Measurements from ENCODE around the gene THAP7. TPM values are rescaled to one million over a fixed set of nuclear protein-coding genes. Genes with fewer than 3 reads are reported as not detected.
A peak's percentile ranks its signal among the peaks of the same experiment; 100 is the strongest.

Gene THAP7
- total RNA-seq, 1 donor from 2014 or later: 22.0 TPM

GRCh38 chr22:21026783-21027692 is 25.1 kb upstream of the THAP7 start:
- Mint-ChIP-seq H3K4me3 (no peak overlapping the region), H3K27me3 (ENCODE audit: low read depth) (peaks cover 6% of the 10 kb centered on the region), H3K4me1 (peaks cover 24% of the 10 kb centered on the region), H3K36me3 (no peaks in the 10 kb centered on the region), H3K9me3 (no peaks in the 10 kb centered on the region), H3K27ac (peak overlapping the region; percentile 75)
- DNase-seq (ENCODE audit: low spot score in 2 of 2, unreplicated experiment in 2 of 2): no peak
- no peak for TF ChIP-seq CTCF (IDR thresholded peaks at IDR 0.05; ENCODE audit: unreplicated experiment)

DNA sequence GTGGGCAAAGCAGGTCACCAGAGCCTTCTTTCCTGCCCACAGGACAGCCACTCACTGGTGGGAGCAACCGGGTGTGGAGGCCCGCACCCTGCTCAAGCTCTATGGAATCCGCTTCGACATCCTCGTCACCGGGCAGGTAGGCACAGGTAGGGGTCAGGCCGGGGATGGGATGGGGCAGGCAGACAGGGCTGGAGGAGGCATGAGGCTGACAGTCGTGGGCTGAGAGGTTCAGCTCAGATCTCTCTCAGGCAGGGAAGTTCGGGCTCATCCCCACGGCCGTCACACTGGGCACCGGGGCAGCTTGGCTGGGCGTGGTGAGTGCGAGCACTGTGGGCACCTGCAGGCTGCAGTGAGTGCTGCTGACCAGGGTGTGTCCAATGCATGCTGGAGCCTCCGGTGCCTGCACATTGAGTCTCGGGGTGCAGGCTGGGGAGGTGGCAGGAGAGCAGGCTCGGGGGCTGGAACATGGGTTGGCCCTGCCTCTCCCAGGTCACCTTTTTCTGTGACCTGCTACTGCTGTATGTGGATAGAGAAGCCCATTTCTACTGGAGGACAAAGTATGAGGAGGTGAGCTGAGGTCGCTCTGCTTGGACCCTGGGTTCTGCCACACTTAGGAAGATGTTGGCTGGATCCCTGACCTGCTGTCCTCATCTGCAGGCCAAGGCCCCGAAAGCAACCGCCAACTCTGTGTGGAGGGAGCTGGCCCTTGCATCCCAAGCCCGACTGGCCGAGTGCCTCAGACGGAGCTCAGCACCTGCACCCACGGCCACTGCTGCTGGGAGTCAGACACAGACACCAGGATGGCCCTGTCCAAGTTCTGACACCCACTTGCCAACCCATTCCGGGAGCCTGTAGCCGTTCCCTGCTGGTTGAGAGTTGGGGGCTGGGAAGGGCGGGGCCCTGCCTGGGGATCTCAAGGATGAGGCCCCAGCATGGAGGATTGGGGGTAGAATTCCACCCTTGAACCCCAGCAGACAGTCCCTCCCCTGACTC is 24.1 kb upstream of the THAP7 start:
- H3K36me3 Mint-ChIP-seq: no peaks in the 10 kb centered on the region
- H3K4me3 Mint-ChIP-seq: no peak overlapping the region
- no peaks in the 10 kb centered on the region for H3K9me3 Mint-ChIP-seq
- DNase-seq (ENCODE audit: low spot score in 2 of 2, unreplicated experiment in 2 of 2): no peak
- peaks cover 5% of the 10 kb centered on the region for H3K27me3 Mint-ChIP-seq (ENCODE audit: low read depth)
- H3K27ac Mint-ChIP-seq: no peak overlapping the region
- H3K4me1 Mint-ChIP-seq: peaks cover 22% of the 10 kb centered on the region
- TF ChIP-seq CTCF (IDR thresholded peaks at IDR 0.05; ENCODE audit: unreplicated experiment): no peak

DNA sequence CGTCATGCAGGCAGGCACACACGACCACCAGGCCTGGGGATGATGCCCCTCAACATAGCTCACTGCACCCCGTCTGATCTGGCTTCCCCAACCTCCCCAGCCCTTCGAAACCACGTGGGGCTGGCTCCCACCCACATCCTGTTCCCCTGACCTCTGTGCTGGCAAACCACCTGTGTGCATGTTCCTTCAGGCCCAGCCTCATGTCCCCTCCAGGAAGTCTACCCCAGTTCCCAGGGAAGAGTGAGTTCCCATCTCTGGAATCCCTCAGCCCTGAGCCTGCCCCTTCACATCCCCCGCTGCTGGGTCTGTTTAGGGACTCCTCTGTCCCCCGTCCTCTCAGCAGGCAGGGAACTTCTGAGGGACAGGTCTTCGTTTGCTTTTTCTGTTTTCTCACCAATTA is 23.3 kb upstream of the THAP7 start:
- Mint-ChIP-seq H3K27me3 (ENCODE audit: low read depth) (no peaks in the 10 kb centered on the region), H3K36me3 (no peaks in the 10 kb centered on the region), H3K4me3 (no peak overlapping the region), H3K27ac (no peak overlapping the region), H3K4me1 (peaks cover 19% of the 10 kb centered on the region), H3K9me3 (no peaks in the 10 kb centered on the region)
- no peak for DNase-seq (ENCODE audit: low spot score in 2 of 2, unreplicated experiment in 2 of 2)
- TF ChIP-seq CTCF (IDR thresholded peaks at IDR 0.05; ENCODE audit: unreplicated experiment): no peak

DNA sequence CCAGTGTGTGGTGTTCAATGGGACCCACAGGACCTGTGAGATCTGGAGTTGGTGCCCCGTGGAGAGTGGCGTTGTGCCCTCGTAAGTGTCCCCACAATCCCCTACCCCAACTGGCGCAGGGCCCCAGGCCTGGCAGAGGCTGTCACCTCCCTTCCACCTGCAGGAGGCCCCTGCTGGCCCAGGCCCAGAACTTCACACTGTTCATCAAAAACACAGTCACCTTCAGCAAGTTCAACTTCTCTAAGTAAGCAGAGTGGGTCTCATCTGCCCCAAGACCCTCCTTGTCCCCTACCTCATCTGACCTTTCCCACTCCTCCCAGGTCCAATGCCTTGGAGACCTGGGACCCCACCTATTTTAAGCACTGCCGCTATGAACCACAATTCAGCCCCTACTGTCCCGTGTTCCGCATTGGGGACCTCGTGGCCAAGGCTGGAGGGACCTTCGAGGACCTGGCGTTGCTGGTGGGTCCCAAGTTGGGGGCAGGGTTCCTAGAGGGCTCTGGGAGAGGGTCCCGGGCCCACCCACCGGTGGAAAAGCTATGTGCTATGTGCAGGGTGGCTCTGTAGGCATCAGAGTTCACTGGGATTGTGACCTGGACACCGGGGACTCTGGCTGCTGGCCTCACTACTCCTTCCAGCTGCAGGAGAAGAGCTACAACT is 21.2 kb upstream of the THAP7 start:
- DNase-seq (ENCODE audit: low spot score in 2 of 2, unreplicated experiment in 2 of 2): no peak
- Mint-ChIP-seq H3K9me3 (no peaks in the 10 kb centered on the region), H3K27me3 (ENCODE audit: low read depth) (no peaks in the 10 kb centered on the region), H3K36me3 (no peaks in the 10 kb centered on the region), H3K4me1 (peaks cover 11% of the 10 kb centered on the region), H3K4me3 (no peak overlapping the region), H3K27ac (no peak overlapping the region)
- no peak for TF ChIP-seq CTCF (IDR thresholded peaks at IDR 0.05; ENCODE audit: unreplicated experiment)

GRCh38 chr22:21022507-21022906 is 20.6 kb upstream of the THAP7 start:
- H3K36me3 Mint-ChIP-seq: no peaks in the 10 kb centered on the region
- no peak overlapping the region for H3K27ac Mint-ChIP-seq
- peaks cover 9% of the 10 kb centered on the region for H3K4me1 Mint-ChIP-seq
- no peaks in the 10 kb centered on the region for H3K9me3 Mint-ChIP-seq
- no peak for DNase-seq (ENCODE audit: low spot score in 2 of 2, unreplicated experiment in 2 of 2)
- no peaks in the 10 kb centered on the region for H3K27me3 Mint-ChIP-seq (ENCODE audit: low read depth)
- no peak for TF ChIP-seq CTCF (IDR thresholded peaks at IDR 0.05; ENCODE audit: unreplicated experiment)
- H3K4me3 Mint-ChIP-seq: no peak overlapping the region
